ENCODE results near the gene MSRB3.

DNA sequence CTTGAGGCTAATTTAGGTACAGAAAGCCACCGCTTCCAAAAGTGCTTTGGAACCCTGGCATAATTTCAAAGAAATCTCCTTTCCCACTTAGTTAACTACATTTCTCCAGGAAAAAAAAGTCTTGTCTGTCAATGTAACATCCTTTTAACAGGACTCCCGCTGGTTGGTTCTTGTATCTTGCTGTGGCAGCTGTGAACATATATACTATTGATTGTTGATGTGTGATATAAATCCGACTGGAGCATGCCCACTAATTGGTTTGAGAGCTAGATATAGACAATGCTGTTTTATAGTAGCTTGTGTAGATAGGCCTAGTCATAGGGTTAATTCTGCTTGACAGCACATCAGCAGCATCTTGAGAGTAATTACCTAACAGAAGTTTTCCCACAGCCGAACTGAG is 89.6 kb downstream of the MSRB3 start:
- TF ChIP-seq, protein P1, sequence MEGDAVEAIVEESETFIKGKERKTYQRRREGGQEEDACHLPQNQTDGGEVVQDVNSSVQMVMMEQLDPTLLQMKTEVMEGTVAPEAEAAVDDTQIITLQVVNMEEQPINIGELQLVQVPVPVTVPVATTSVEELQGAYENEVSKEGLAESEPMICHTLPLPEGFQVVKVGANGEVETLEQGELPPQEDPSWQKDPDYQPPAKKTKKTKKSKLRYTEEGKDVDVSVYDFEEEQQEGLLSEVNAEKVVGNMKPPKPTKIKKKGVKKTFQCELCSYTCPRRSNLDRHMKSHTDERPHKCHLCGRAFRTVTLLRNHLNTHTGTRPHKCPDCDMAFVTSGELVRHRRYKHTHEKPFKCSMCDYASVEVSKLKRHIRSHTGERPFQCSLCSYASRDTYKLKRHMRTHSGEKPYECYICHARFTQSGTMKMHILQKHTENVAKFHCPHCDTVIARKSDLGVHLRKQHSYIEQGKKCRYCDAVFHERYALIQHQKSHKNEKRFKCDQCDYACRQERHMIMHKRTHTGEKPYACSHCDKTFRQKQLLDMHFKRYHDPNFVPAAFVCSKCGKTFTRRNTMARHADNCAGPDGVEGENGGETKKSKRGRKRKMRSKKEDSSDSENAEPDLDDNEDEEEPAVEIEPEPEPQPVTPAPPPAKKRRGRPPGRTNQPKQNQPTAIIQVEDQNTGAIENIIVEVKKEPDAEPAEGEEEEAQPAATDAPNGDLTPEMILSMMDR (conservative IDR thresholded peaks at IDR 0.05): no peak
- no peak for TF ChIP-seq EZH2 (IDR thresholded peaks at IDR 0.05; ENCODE audit: low read depth)
